ENCODE data around the gene TBC1D2. TPM values are rescaled to one million over a fixed set of nuclear protein-coding genes. Genes with fewer than 3 reads are reported as not detected.

Gene TBC1D2
- total and polyA plus RNA-seq, 2 of the 13 experiments (the other 11 are each of a cell fraction or from before 2014, with no cell fraction given), result 2.0 to 2.8 TPM

GRCh38 chr9:98228392-98229089, 26.9 kb downstream of the TBC1D2 start (continued):
- TF ChIP-seq ZHX2 (IDR thresholded peaks at IDR 0.05; ENCODE audit: low read depth), result no peak
- TF ChIP-seq ZHX2 (CRISPR knock-in tag; IDR thresholded peaks at IDR 0.05; ENCODE audit: borderline replicate concordance), result no peak
- TF ChIP-seq CEBPB (IDR thresholded peaks at IDR 0.05; ENCODE audit: borderline replicate concordance, low read depth, low read length), result peak; percentile 93
- no peak for TF ChIP-seq ZNF660 (CRISPR knock-in tag; IDR thresholded peaks at IDR 0.05; ENCODE audit: borderline replicate concordance, low read depth)
- no peak for TF ChIP-seq HNRNPL (IDR thresholded peaks at IDR 0.05; ENCODE audit: low read depth, low read length)
- TF ChIP-seq ZHX1 (CRISPR knock-in tag; IDR thresholded peaks at IDR 0.05; ENCODE audit: low read depth), result no peak
- TF ChIP-seq KDM1A (CRISPR knock-in tag; IDR thresholded peaks at IDR 0.05), result no peak; the same call in 1 of the 2 replicates
- TF ChIP-seq BHLHE40 (IDR thresholded peaks at IDR 0.05; ENCODE audit: low read length), result no peak
- no peak for TF ChIP-seq HMGXB3 (CRISPR knock-in tag; IDR thresholded peaks at IDR 0.05; ENCODE audit: borderline replicate concordance)
- TF ChIP-seq ZNF362 (CRISPR knock-in tag; IDR thresholded peaks at IDR 0.05; ENCODE audit: borderline replicate concordance), result no peak
- no peak for TF ChIP-seq ZC3H13 (CRISPR knock-in tag; IDR thresholded peaks at IDR 0.05)
- no peak for TF ChIP-seq ZNF790 (CRISPR knock-in tag; IDR thresholded peaks at IDR 0.05; ENCODE audit: borderline replicate concordance)
- TF ChIP-seq ZFP41 (CRISPR knock-in tag; IDR thresholded peaks at IDR 0.05; ENCODE audit: borderline replicate concordance), result no peak
- no peak for TF ChIP-seq ZNF580 (CRISPR knock-in tag; IDR thresholded peaks at IDR 0.05; ENCODE audit: borderline replicate concordance, low read depth)

All from HepG2 (cell line).